Measurements from ENCODE around the gene ABCC6. TPM values are rescaled to one million over a fixed set of nuclear protein-coding genes. Genes with fewer than 3 reads are reported as not detected.
"Not testable (repeated sequence)": the region's sequence is repeated elsewhere in the genome, so short reads cannot be mapped to it uniquely, and the experiment has no call there.

The ABCC6 gene
- 0.10 and 0.23 TPM in 2 replicates for total RNA-seq

- DNase-seq (ENCODE audit: extremely low read depth, low read depth, low spot score): not testable (repeated sequence)
Measured at GRCh38 chr16:16222850-16223661, at the start of gene ABCC6. ABCC6 (minus strand) TSS chr16:16223494; CDS start chr16:16223434, 60 bp downstream.

GRCh38 chr16:16272573-16273221, 49.4 kb upstream of the ABCC6 start:
- DNase-seq (ENCODE audit: extremely low read depth, low read depth, low spot score): not testable (repeated sequence)

GRCh38 chr16:16271658-16272057, 48.4 kb upstream of the ABCC6 start:
- not testable (repeated sequence) for DNase-seq (ENCODE audit: extremely low read depth, low read depth, low spot score)

GRCh38 chr16:16268185-16268808, 45.0 kb upstream of the ABCC6 start:
- DNase-seq (ENCODE audit: extremely low read depth, low read depth, low spot score): not testable (repeated sequence)

GRCh38 chr16:16267708-16268107, 44.4 kb upstream of the ABCC6 start:
- not testable (repeated sequence) for DNase-seq (ENCODE audit: extremely low read depth, low read depth, low spot score)

GRCh38 chr16:16265044-16265443, 41.8 kb upstream of the ABCC6 start:
- DNase-seq (ENCODE audit: extremely low read depth, low read depth, low spot score): not testable (repeated sequence)

GRCh38 chr16:16263947-16264346, 40.7 kb upstream of the ABCC6 start:
- DNase-seq (ENCODE audit: extremely low read depth, low read depth, low spot score): not testable (repeated sequence)

GRCh38 chr16:16262954-16263555, 39.8 kb upstream of the ABCC6 start:
- DNase-seq (ENCODE audit: extremely low read depth, low read depth, low spot score): not testable (repeated sequence)

GRCh38 chr16:16259971-16260370, 36.7 kb upstream of the ABCC6 start:
- DNase-seq (ENCODE audit: extremely low read depth, low read depth, low spot score): not testable (repeated sequence)

GRCh38 chr16:16258822-16259221, 35.5 kb upstream of the ABCC6 start:
- not testable (repeated sequence) for DNase-seq (ENCODE audit: extremely low read depth, low read depth, low spot score)

GRCh38 chr16:16257301-16257923, 34.1 kb upstream of the ABCC6 start:
- DNase-seq (ENCODE audit: extremely low read depth, low read depth, low spot score): not testable (repeated sequence)

GRCh38 chr16:16252377-16252776, 29.1 kb upstream of the ABCC6 start:
- not testable (repeated sequence) for DNase-seq (ENCODE audit: extremely low read depth, low read depth, low spot score)

- DNase-seq (ENCODE audit: extremely low read depth, low read depth, low spot score): not testable (repeated sequence)
Measured at GRCh38 chr16:16249621-16250330, 26.5 kb upstream of the ABCC6 start.

GRCh38 chr16:16247439-16247838, 24.1 kb upstream of the ABCC6 start:
- DNase-seq (ENCODE audit: extremely low read depth, low read depth, low spot score): not testable (repeated sequence)

GRCh38 chr16:16246578-16247262, 23.4 kb upstream of the ABCC6 start:
- DNase-seq (ENCODE audit: extremely low read depth, low read depth, low spot score): not testable (repeated sequence)

GRCh38 chr16:16243886-16244285, 20.6 kb upstream of the ABCC6 start:
- DNase-seq (ENCODE audit: extremely low read depth, low read depth, low spot score): not testable (repeated sequence)

- not testable (repeated sequence) for DNase-seq (ENCODE audit: extremely low read depth, low read depth, low spot score)
Measured at GRCh38 chr16:16240667-16241066, 17.4 kb upstream of the ABCC6 start.

GRCh38 chr16:16237738-16238137, 14.4 kb upstream of the ABCC6 start:
- DNase-seq (ENCODE audit: extremely low read depth, low read depth, low spot score): not testable (repeated sequence)

GRCh38 chr16:16237071-16237470, 13.8 kb upstream of the ABCC6 start:
- DNase-seq (ENCODE audit: extremely low read depth, low read depth, low spot score): not testable (repeated sequence)
